ENCODE data around the gene PLEKHH3. TPM values are rescaled to one million over a fixed set of nuclear protein-coding genes. Genes with fewer than 3 reads are reported as not detected.

The PLEKHH3 gene
- polyA plus RNA-seq (2011; rRNA removed) (5.6 and 9.1 TPM in 2 replicates), polyA minus RNA-seq (2011; rRNA and poly(A)+ RNA removed) (3.7 and 3.9 TPM in 2 replicates)

- peaks cover 13% of the 10 kb centered on the region for H3K36me3 ChIP-seq (ENCODE audit: control insufficient read depth, insufficient read depth, low read length)
- TF ChIP-seq, protein P1, sequence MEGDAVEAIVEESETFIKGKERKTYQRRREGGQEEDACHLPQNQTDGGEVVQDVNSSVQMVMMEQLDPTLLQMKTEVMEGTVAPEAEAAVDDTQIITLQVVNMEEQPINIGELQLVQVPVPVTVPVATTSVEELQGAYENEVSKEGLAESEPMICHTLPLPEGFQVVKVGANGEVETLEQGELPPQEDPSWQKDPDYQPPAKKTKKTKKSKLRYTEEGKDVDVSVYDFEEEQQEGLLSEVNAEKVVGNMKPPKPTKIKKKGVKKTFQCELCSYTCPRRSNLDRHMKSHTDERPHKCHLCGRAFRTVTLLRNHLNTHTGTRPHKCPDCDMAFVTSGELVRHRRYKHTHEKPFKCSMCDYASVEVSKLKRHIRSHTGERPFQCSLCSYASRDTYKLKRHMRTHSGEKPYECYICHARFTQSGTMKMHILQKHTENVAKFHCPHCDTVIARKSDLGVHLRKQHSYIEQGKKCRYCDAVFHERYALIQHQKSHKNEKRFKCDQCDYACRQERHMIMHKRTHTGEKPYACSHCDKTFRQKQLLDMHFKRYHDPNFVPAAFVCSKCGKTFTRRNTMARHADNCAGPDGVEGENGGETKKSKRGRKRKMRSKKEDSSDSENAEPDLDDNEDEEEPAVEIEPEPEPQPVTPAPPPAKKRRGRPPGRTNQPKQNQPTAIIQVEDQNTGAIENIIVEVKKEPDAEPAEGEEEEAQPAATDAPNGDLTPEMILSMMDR (IDR thresholded peaks at IDR 0.05; ENCODE audit: insufficient read depth, low read depth, low read length) = peak; percentile 11; the same call in 1 of the 2 replicates
- no peak for DNase-seq (ENCODE audit: low read depth)
- peak within 1 kb of the TSS; percentile 83 for H3K4me3 ChIP-seq (ENCODE audit: low read depth, low read length)
- CTCF ChIA-PET = interaction anchor here (0.6 to 5.3 kb wide), 7 partner anchors 9 to 99 kb away, joined by 3 to 30 read pairs (median 3); partner anchors contain the start of genes PSMC3IP, RETREG3, TUBG1 and TUBG2
- POLR2A ChIA-PET = interaction anchor here (1.6 kb wide), 1 partner anchor 158 kb away, joined by 3 read pairs; no protein-coding TSS in a partner anchor
- no peaks in the 10 kb centered on the region for H3K27me3 ChIP-seq (ENCODE audit: control insufficient read depth, insufficient read depth, low read length)
Measured at GRCh38 chr17:42676424-42677011, at the start of gene PLEKHH3. PLEKHH3 (minus strand) TSS chr17:42676994; CDS start chr17:42676563, 431 bp downstream.

- DNase-seq (ENCODE audit: low read depth) = no peak
- TF ChIP-seq, protein P1 (IDR thresholded peaks at IDR 0.05; ENCODE audit: insufficient read depth, low read depth, low read length) = no peak
- ChIA-PET POLR2A (no interaction called here), CTCF (interaction anchor here (0.9 to 1.6 kb wide), 5 partner anchors 15 to 138 kb away, joined by 3 to 8 read pairs (median 3); partner anchors contain the start of genes BECN1 and RAMP2)
- Histone ChIP-seq H3K36me3 (ENCODE audit: control insufficient read depth, insufficient read depth, low read length) (peaks cover 10% of the 10 kb centered on the region), H3K27me3 (ENCODE audit: control insufficient read depth, insufficient read depth, low read length) (no peaks in the 10 kb centered on the region), H3K4me3 (ENCODE audit: low read depth, low read length) (no peak overlapping the region)
Measured at GRCh38 chr17:42725143-42725542, 48.3 kb upstream of the PLEKHH3 start.

GRCh38 chr17:42723636-42724035, 46.8 kb upstream of the PLEKHH3 start:
- CTCF ChIA-PET = interaction anchor here (1.2 to 1.6 kb wide), 2 partner anchors 101 to 205 kb away, joined by 3 to 8 read pairs; partner anchors contain the start of gene BECN1
- Histone ChIP-seq H3K27me3 (ENCODE audit: control insufficient read depth, insufficient read depth, low read length) (no peaks in the 10 kb centered on the region), H3K36me3 (ENCODE audit: control insufficient read depth, insufficient read depth, low read length) (peaks cover 14% of the 10 kb centered on the region), H3K4me3 (ENCODE audit: low read depth, low read length) (no peak overlapping the region)
- POLR2A ChIA-PET = no interaction called here
- no peak for DNase-seq (ENCODE audit: low read depth)
- TF ChIP-seq, protein P1 (IDR thresholded peaks at IDR 0.05; ENCODE audit: insufficient read depth, low read depth, low read length) = no peak

GRCh38 chr17:42720996-42721583, 44.3 kb upstream of the PLEKHH3 start:
- TF ChIP-seq, protein P1 (IDR thresholded peaks at IDR 0.05; ENCODE audit: insufficient read depth, low read depth, low read length) = peak; percentile 66
- H3K27me3 ChIP-seq (ENCODE audit: control insufficient read depth, insufficient read depth, low read length) = no peaks in the 10 kb centered on the region
- POLR2A ChIA-PET = no interaction called here
- no peak for DNase-seq (ENCODE audit: low read depth)
- peaks cover 20% of the 10 kb centered on the region for H3K36me3 ChIP-seq (ENCODE audit: control insufficient read depth, insufficient read depth, low read length)
- CTCF ChIA-PET = interaction anchor here (2.0 kb wide), 1 partner anchor 42 kb away, joined by 14 read pairs; the partner anchor contains the start of gene RAMP2
- no peak overlapping the region for H3K4me3 ChIP-seq (ENCODE audit: low read depth, low read length)

DNA sequence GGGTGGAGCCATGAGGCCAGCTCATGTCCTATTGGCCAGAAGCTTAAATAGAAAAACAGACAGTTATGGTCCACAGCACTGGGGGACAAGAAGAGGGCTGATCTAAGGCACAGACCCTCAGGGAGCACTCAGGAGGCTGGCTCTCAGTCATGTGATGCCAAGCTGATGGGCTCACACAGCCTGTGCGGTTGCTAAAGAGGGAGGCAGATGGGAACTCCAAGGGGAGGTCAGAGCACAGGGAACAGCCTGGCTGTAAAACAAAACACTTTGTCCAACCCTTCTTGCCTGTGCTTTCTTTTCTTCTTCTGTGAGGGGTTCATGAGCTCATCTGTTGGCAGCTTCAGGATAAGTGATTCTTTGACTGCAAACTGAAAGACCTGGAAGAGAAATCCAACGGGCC, 32.8 kb upstream of the PLEKHH3 start:
- ChIA-PET POLR2A (no interaction called here), CTCF (interaction anchor here (0.9 to 1.7 kb wide), 4 partner anchors 10 to 111 kb away, joined by 3 to 6 read pairs (median 4); no protein-coding TSS in a partner anchor)
- Histone ChIP-seq H3K36me3 (ENCODE audit: control insufficient read depth, insufficient read depth, low read length) (peaks cover 38% of the 10 kb centered on the region), H3K4me3 (ENCODE audit: low read depth, low read length) (no peak overlapping the region), H3K27me3 (ENCODE audit: control insufficient read depth, insufficient read depth, low read length) (no peaks in the 10 kb centered on the region)
- TF ChIP-seq, protein P1 (IDR thresholded peaks at IDR 0.05; ENCODE audit: insufficient read depth, low read depth, low read length) = no peak
- DNase-seq (ENCODE audit: low read depth) = no peak
